ENCODE results near the gene NR4A1. TPM values are rescaled to one million over a fixed set of nuclear protein-coding genes. Genes with fewer than 3 reads are reported as not detected.

The NR4A1 gene
- total and polyA plus RNA-seq, 2 of the 13 experiments (the other 11 are each of a cell fraction or from before 2014, with no cell fraction given) = 5.7 to 15.2 TPM

DNA sequence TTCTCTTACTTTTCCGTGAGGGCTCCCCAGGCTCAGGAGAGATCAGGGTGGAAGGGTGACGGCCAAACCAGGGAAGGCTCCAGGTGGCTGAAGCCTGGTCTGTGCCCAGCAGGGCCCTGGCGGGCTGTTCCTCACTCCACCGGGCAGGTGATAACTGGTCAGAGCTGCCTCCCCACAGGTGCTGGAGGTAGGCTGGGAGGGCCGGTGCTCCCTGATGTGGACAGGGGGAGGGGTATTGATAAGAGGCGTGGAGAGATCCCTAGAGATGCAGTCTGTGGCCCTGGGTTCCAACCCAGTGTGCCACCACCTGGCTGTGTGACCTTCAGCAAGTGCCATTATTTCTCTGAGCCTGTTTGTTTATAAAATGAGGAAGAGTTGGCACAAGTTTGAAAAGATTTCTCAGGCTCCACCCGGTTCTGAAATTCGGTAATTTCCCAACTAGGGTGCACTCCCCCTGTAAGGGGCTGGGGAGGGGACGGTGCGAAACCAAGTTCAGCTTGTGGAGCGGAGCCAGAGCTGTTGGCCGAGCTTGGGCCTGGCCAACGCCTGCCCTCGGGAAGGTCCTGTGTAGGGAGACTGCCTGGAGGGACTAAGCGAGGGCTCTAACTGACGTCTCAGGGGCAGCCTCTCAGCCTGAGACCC is 1.0 kb upstream of the NR4A1 start (continued):
- TF ChIP-seq, protein P1, sequence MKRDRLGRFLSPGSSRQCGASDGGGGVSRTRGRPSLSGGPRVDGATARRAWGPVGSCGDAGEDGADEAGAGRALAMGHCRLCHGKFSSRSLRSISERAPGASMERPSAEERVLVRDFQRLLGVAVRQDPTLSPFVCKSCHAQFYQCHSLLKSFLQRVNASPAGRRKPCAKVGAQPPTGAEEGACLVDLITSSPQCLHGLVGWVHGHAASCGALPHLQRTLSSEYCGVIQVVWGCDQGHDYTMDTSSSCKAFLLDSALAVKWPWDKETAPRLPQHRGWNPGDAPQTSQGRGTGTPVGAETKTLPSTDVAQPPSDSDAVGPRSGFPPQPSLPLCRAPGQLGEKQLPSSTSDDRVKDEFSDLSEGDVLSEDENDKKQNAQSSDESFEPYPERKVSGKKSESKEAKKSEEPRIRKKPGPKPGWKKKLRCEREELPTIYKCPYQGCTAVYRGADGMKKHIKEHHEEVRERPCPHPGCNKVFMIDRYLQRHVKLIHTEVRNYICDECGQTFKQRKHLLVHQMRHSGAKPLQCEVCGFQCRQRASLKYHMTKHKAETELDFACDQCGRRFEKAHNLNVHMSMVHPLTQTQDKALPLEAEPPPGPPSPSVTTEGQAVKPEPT (CRISPR knock-in tag; IDR thresholded peaks at IDR 0.05; ENCODE audit: low read depth) = 0 out of 2 replicates have a peak, but pooled peaks have one; percentile 49
- no peak for TF ChIP-seq ZNF335 (CRISPR knock-in tag; IDR thresholded peaks at IDR 0.05)
- no peak for TF ChIP-seq NONO (IDR thresholded peaks at IDR 0.05)
- no peak for TF ChIP-seq NONO (CRISPR knock-in tag; conservative IDR thresholded peaks at IDR 0.05)
- TF ChIP-seq, protein P2, sequence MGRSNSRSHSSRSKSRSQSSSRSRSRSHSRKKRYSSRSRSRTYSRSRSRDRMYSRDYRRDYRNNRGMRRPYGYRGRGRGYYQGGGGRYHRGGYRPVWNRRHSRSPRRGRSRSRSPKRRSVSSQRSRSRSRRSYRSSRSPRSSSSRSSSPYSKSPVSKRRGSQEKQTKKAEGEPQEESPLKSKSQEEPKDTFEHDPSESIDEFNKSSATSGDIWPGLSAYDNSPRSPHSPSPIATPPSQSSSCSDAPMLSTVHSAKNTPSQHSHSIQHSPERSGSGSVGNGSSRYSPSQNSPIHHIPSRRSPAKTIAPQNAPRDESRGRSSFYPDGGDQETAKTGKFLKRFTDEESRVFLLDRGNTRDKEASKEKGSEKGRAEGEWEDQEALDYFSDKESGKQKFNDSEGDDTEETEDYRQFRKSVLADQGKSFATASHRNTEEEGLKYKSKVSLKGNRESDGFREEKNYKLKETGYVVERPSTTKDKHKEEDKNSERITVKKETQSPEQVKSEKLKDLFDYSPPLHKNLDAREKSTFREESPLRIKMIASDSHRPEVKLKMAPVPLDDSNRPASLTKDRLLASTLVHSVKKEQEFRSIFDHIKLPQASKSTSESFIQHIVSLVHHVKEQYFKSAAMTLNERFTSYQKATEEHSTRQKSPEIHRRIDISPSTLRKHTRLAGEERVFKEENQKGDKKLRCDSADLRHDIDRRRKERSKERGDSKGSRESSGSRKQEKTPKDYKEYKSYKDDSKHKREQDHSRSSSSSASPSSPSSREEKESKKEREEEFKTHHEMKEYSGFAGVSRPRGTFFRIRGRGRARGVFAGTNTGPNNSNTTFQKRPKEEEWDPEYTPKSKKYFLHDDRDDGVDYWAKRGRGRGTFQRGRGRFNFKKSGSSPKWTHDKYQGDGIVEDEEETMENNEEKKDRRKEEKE (IDR thresholded peaks at IDR 0.05) = no peak
- TF ChIP-seq ZNF782 (CRISPR knock-in tag; IDR thresholded peaks at IDR 0.05; ENCODE audit: borderline replicate concordance) = peak; percentile 57; the same call in 1 of the 2 replicates
- no peak for TF ChIP-seq ATF1 (CRISPR knock-in tag; IDR thresholded peaks at IDR 0.05)
- TF ChIP-seq TMF1 (CRISPR knock-in tag; IDR thresholded peaks at IDR 0.05; ENCODE audit: low read depth) = no peak
- no peak for TF ChIP-seq SIN3A (IDR thresholded peaks at IDR 0.05; ENCODE audit: borderline replicate concordance, low read depth, low read length)
- TF ChIP-seq RBM39 (IDR thresholded peaks at IDR 0.05; ENCODE audit: low read depth, low read length, poor library complexity, severe bottlenecking) = peak; percentile 20
- 0 out of 2 replicates have a peak, but pooled peaks have one; percentile 19 for TF ChIP-seq MEIS1 (CRISPR knock-in tag; IDR thresholded peaks at IDR 0.05; ENCODE audit: borderline replicate concordance)
- TF ChIP-seq SMAD1 (CRISPR knock-in tag; IDR thresholded peaks at IDR 0.05; ENCODE audit: borderline replicate concordance, low read depth) = no peak; the same call in 1 of the 2 replicates
- TF ChIP-seq, protein P3, sequence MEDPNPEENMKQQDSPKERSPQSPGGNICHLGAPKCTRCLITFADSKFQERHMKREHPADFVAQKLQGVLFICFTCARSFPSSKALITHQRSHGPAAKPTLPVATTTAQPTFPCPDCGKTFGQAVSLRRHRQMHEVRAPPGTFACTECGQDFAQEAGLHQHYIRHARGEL (CRISPR knock-in tag; IDR thresholded peaks at IDR 0.05) = no peak
- no peak for TF ChIP-seq ZSCAN29 (CRISPR knock-in tag; conservative IDR thresholded peaks at IDR 0.05)
- TF ChIP-seq, protein P4, sequence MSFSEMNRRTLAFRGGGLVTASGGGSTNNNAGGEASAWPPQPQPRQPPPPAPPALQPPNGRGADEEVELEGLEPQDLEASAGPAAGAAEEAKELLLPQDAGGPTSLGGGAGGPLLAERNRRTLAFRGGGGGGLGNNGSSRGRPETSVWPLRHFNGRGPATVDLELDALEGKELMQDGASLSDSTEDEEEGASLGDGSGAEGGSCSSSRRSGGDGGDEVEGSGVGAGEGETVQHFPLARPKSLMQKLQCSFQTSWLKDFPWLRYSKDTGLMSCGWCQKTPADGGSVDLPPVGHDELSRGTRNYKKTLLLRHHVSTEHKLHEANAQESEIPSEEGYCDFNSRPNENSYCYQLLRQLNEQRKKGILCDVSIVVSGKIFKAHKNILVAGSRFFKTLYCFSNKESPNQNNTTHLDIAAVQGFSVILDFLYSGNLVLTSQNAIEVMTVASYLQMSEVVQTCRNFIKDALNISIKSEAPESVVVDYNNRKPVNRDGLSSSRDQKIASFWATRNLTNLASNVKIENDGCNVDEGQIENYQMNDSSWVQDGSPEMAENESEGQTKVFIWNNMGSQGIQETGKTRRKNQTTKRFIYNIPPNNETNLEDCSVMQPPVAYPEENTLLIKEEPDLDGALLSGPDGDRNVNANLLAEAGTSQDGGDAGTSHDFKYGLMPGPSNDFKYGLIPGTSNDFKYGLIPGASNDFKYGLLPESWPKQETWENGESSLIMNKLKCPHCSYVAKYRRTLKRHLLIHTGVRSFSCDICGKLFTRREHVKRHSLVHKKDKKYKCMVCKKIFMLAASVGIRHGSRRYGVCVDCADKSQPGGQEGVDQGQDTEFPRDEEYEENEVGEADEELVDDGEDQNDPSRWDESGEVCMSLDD (CRISPR knock-in tag; IDR thresholded peaks at IDR 0.05; ENCODE audit: borderline replicate concordance) = no peak
- TF ChIP-seq, protein P5, sequence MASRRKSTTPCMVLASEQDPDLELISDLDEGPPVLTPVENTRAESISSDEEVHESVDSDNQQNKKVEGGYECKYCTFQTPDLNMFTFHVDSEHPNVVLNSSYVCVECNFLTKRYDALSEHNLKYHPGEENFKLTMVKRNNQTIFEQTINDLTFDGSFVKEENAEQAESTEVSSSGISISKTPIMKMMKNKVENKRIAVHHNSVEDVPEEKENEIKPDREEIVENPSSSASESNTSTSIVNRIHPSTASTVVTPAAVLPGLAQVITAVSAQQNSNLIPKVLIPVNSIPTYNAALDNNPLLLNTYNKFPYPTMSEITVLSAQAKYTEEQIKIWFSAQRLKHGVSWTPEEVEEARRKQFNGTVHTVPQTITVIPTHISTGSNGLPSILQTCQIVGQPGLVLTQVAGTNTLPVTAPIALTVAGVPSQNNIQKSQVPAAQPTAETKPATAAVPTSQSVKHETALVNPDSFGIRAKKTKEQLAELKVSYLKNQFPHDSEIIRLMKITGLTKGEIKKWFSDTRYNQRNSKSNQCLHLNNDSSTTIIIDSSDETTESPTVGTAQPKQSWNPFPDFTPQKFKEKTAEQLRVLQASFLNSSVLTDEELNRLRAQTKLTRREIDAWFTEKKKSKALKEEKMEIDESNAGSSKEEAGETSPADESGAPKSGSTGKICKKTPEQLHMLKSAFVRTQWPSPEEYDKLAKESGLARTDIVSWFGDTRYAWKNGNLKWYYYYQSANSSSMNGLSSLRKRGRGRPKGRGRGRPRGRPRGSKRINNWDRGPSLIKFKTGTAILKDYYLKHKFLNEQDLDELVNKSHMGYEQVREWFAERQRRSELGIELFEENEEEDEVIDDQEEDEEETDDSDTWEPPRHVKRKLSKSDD (CRISPR knock-in tag; IDR thresholded peaks at IDR 0.05; ENCODE audit: low read depth) = no peak

Measured in HepG2 (cell line).